A549 treated with ZK216348 at 1 μM for 4 hours (cell line): Measurements from ENCODE around the gene MYLK. TPM values are rescaled to one million over a fixed set of nuclear protein-coding genes. Genes with fewer than 3 reads are reported as not detected.

ENCODE experiments used
- total RNA-seq: library from RNA; stranded (reverse); fragments of 200-300 nt; extraction: Qiagen RNA extraction; gene quantifications from 5 replicates; pipeline ENCODE4 v1.2.3, GENCODE V29; 2022; ENCODE audit warnings: low read depth

Gene MYLK, protein sequence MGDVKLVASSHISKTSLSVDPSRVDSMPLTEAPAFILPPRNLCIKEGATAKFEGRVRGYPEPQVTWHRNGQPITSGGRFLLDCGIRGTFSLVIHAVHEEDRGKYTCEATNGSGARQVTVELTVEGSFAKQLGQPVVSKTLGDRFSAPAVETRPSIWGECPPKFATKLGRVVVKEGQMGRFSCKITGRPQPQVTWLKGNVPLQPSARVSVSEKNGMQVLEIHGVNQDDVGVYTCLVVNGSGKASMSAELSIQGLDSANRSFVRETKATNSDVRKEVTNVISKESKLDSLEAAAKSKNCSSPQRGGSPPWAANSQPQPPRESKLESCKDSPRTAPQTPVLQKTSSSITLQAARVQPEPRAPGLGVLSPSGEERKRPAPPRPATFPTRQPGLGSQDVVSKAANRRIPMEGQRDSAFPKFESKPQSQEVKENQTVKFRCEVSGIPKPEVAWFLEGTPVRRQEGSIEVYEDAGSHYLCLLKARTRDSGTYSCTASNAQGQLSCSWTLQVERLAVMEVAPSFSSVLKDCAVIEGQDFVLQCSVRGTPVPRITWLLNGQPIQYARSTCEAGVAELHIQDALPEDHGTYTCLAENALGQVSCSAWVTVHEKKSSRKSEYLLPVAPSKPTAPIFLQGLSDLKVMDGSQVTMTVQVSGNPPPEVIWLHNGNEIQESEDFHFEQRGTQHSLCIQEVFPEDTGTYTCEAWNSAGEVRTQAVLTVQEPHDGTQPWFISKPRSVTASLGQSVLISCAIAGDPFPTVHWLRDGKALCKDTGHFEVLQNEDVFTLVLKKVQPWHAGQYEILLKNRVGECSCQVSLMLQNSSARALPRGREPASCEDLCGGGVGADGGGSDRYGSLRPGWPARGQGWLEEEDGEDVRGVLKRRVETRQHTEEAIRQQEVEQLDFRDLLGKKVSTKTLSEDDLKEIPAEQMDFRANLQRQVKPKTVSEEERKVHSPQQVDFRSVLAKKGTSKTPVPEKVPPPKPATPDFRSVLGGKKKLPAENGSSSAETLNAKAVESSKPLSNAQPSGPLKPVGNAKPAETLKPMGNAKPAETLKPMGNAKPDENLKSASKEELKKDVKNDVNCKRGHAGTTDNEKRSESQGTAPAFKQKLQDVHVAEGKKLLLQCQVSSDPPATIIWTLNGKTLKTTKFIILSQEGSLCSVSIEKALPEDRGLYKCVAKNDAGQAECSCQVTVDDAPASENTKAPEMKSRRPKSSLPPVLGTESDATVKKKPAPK (N-terminal part only)
- total RNA-seq, result 14.2 to 20.7 TPM (median 15.1 TPM) in 5 replicates

DNA sequence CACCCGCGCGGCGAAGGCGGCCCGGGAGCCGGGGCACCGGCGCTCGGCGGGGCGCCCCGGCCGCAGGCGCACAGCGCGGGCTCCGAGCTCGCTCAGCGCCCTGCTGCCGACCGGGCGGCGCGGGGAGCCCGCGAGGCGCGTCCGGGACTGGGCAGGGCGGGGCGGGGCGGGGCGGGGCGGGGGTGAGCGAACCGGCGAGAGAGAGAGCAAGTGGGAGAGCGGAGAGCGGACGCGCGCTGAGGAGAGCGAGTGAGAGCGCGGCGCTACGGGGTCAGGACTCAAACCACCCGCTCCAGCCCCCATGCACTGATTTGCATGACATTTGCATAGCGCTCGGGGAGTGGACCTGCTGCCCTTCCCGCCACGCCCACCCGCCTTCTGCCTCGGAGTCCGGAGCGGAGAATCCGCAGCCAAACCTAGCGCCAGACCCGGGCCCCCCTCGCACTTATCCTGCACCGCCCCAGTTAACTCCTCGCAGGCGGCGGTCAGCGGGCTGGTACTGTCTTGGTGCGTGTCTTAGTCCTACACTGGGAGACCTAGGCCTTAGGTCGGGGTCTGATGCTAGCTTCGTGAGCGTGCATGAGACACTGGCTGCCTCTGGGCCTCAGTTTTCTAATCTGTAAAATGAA is at the start of gene MYLK:
MYLK (minus strand) TSS at position 130 of the 629 bp plus-strand sequence. CDS start 90,491 bp downstream, outside the sequence.

DNA sequence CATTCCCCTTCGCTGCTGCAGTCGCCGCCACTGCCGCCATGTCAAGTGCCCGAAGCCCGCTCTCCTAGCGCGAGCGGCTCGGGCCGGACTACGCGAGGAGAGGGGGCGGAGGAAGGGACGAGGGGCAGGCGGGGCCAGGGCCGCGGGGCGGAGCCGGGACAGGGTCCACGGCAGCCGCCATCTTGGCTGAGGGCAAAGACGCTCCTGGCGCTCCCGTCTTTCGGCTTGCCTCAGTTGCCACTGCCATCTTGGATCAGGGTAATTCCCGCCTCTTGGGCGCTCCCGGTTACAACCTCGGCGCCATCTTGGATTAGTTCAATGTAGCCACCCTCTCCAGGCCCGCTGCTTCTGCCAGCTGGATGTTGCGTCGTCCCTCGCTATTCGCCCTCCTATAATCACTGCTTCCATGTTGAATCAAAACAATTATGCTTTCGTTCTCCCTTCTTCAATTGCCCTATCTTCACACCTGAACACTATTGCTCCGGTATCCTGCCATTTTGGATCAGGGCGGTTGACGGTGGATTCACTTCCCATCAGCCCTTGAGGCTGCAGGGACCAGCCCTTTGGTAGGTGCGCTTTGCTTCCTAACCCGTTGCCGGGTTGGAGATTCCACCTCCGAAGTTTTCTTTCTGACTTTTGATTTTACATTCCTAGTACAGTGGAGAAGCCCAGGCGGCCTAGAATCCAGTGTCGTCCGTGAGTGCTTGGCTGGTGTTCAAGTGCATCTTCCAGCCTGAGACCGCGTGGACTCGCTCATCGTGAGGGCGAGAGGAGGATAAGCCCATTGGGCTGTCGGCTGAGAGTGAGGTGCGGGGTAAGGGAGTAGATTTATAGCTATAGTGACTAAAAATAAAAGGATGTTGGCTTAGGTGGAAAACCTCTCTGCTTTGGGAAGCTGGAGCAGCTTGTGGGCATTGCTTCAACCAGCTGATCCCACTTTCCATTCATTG is 298.9 kb downstream of the MYLK start, which contains the start of gene HACD2:
HACD2 (minus strand) TSS at position 66 of the 950 bp plus-strand sequence; CDS start at position 40, 26 bp downstream.

Other genes with a start within 250 kb of the MYLK start
- 20.9 to 24.4 TPM (median 21.7 TPM) in 5 replicates for gene CCDC14, start 76.9 kb upstream of the MYLK start, total RNA-seq
- gene ROPN1, start 107.8 kb upstream of the MYLK start, total RNA-seq, result not detected in 5 replicates
- 1.2 to 2.8 TPM (median 1.7 TPM) in 5 replicates for gene KALRN, start 149.0 kb upstream of the MYLK start, total RNA-seq